Measurements from ENCODE around the gene CYP2C18.
"Not testable (repeated sequence)": the region's sequence is repeated elsewhere in the genome, so short reads cannot be mapped to it uniquely, and the experiment has no call there.

GRCh38 chr10:94775425-94775824 lies 91.9 kb downstream of the CYP2C18 start:
- TF ChIP-seq POLR2A, CTCF (IDR thresholded peaks at IDR 0.05): not testable (repeated sequence)
